Endothelial cell of umbilical vein (primary cell): Measurements from ENCODE around the gene CCDC80. TPM values are rescaled to one million over a fixed set of nuclear protein-coding genes. Genes with fewer than 3 reads are reported as not detected.
A peak's percentile ranks its signal among the peaks of the same experiment; 100 is the strongest.

Source experiments
- BruUV-seq: library from RNA; stranded (reverse); fragments of 400-500 nt; replicated peaks from 2 replicates; lab custom pipeline; 2021; lab: Mats Ljungman, UMichigan
- CTCF ChIA-PET: fragments of 300-600, 350-600 bp; sonication (Branson Sonifier 250); formaldehyde crosslinking; loops from one replicate; lab custom pipeline; 2021; ENCODE audit warnings: antibody characterized with exemption, inconsistent platforms; lab: Charles Lee
- POLR2A ChIA-PET: fragments of 300-600, 350-600 bp; sonication (Branson Sonifier 250); formaldehyde crosslinking; loops from one replicate; lab custom pipeline; 2021; ENCODE audit warnings: antibody characterized with exemption, inconsistent platforms; lab: Charles Lee
- DNase-seq: peaks from one replicate; pipeline ENCODE4 v3.0.0-alpha.2; 2011; ENCODE audit warnings: low read depth, low spot score
- FAIRE-seq: peaks from 2 replicates; lab custom pipeline; 2011; peaks lifted over from hg19 to GRCh38; lab: Jason Lieb, UNC
- H2AFZ ChIP-seq: 2 replicates; pipeline ENCODE4 v1.6.0; 2012; ENCODE audit warnings: low read depth, low read length, control low read depth, inconsistent platforms
- H3K27ac ChIP-seq: 2 replicates; pipeline ENCODE4 v1.5.1; 2011; ENCODE audit warnings: low read depth, mild to moderate bottlenecking, control low read depth, low read length, moderate library complexity; ENCODE audit not compliant: insufficient read depth
- H3K27me3 ChIP-seq, 2 experiments: 2 replicates each; pipeline versions ENCODE4 v1.6.0 to v1.6.1; 2011; ENCODE audit warnings: low read length in 2 of 2, mixed read lengths in 1 of 2; ENCODE audit not compliant: control insufficient read depth in 2 of 2, insufficient read depth in 2 of 2
- H3K36me3 ChIP-seq, 2 experiments: 2 replicates in 1 of 2; 3 replicates in 1 of 2; pipeline ENCODE4 v1.5.1; 2011; ENCODE audit warnings: low read length in 2 of 2, mild to moderate bottlenecking in 1 of 2, moderate library complexity in 1 of 2; ENCODE audit not compliant: control insufficient read depth in 2 of 2, insufficient read depth in 2 of 2; ENCODE audit errors: extremely low read depth in 1 of 2
- H3K4me1 ChIP-seq: 3 replicates; pipeline ENCODE4 v1.5.1; 2011; ENCODE audit warnings: mild to moderate bottlenecking, low read length; ENCODE audit not compliant: control insufficient read depth, insufficient read depth; ENCODE audit errors: extremely low read depth
- H3K4me2 ChIP-seq: 2 replicates; pipeline ENCODE4 v1.6.1; 2011; ENCODE audit warnings: low read length, control low read depth, mixed read lengths; ENCODE audit not compliant: insufficient read depth
- H3K4me3 ChIP-seq, 3 experiments: fragments of 200-600 bp in 1 of 3; sonication (generic), shearing (Covaris generic) in 1 of 3; replicated peaks in 1 of 3; 2 replicates each; pipeline ENCODE4 v1.5.1; 2011 to 2016; ENCODE audit warnings: control low read depth in 3 of 3, low read length in 3 of 3, mild to moderate bottlenecking in 2 of 3, inconsistent platforms in 1 of 3, low read depth in 1 of 3, moderate library complexity in 1 of 3; ENCODE audit not compliant: insufficient read depth in 1 of 3
- H3K79me2 ChIP-seq: 2 replicates; pipeline ENCODE4 v1.6.0; 2012; ENCODE audit warnings: low read length, inconsistent platforms; ENCODE audit not compliant: control insufficient read depth, insufficient read depth
- H3K9ac ChIP-seq: replicated peaks from 2 replicates; pipeline ENCODE3; 2011; ENCODE audit warnings: low read length, control low read depth; ENCODE audit not compliant: insufficient read depth; ENCODE audit errors: extremely low read depth
- H3K9me1 ChIP-seq: replicated peaks from 3 replicates; pipeline ENCODE4 v1.6.0; 2011; ENCODE audit warnings: mild to moderate bottlenecking, low read length; ENCODE audit not compliant: control insufficient read depth, insufficient read depth; ENCODE audit errors: extremely low read depth
- H3K9me3 ChIP-seq: replicated peaks from 2 replicates; pipeline ENCODE4 v1.5.1; 2012; ENCODE audit warnings: low read length, inconsistent platforms; ENCODE audit not compliant: control insufficient read depth, insufficient read depth
- H4K20me1 ChIP-seq: replicated peaks from 2 replicates; pipeline ENCODE3; 2011; ENCODE audit warnings: mild to moderate bottlenecking, low read length; ENCODE audit not compliant: control insufficient read depth, insufficient read depth; ENCODE audit errors: extremely low read depth
- CTCF ChIP-seq, 2 donors: IDR thresholded peaks; 1 replicate in 1 of 2; 2 replicates in 1 of 2; pipeline ENCODE4 v1.5.1; 2011; ENCODE audit warnings: low read length in 2 of 2, mild to moderate bottlenecking in 2 of 2, moderate library complexity in 2 of 2, control low read depth in 1 of 2, inconsistent platforms in 1 of 2, low read depth in 1 of 2; ENCODE audit not compliant: insufficient read depth in 1 of 2; ENCODE audit errors: extremely low read depth in 1 of 2
- EZH2 ChIP-seq: IDR thresholded peaks from 2 replicates; pipeline ENCODE4 v1.6.1; 2012; ENCODE audit warnings: borderline replicate concordance, low read depth, mild to moderate bottlenecking, moderate library complexity, low read length, inconsistent platforms; ENCODE audit not compliant: severe bottlenecking
- FOS ChIP-seq: IDR thresholded peaks from 2 replicates; pipeline ENCODE4 v1.6.1; 2011; ENCODE audit warnings: mild to moderate bottlenecking, low read length, moderate library complexity, borderline replicate concordance; ENCODE audit not compliant: insufficient read depth
- GATA2 ChIP-seq: IDR thresholded peaks from 2 replicates; pipeline ENCODE4 v1.7.0; 2011; ENCODE audit warnings: low read depth, mild to moderate bottlenecking, moderate library complexity, mixed read lengths, low read length; ENCODE audit not compliant: insufficient read length, insufficient read depth
- JUN ChIP-seq: IDR thresholded peaks from 2 replicates; pipeline ENCODE4 v1.6.1; 2011; ENCODE audit warnings: borderline replicate concordance, low read depth; ENCODE audit not compliant: insufficient read length, insufficient read depth
- MAX ChIP-seq: IDR thresholded peaks from 2 replicates; pipeline ENCODE4 v1.6.1; 2011; ENCODE audit not compliant: insufficient read depth, insufficient read length
- MYC ChIP-seq: IDR thresholded peaks from one replicate; pipeline ENCODE4 v1.6.1; 2011; ENCODE audit warnings: mild to moderate bottlenecking, low read depth, low read length
- POLR2A ChIP-seq: IDR thresholded peaks from 2 replicates; pipeline ENCODE4 v1.6.1; 2012; ENCODE audit warnings: low read depth, mild to moderate bottlenecking, control low read depth, low read length
- POLR2AphosphoS5 ChIP-seq: IDR thresholded peaks from 2 replicates; pipeline ENCODE4 v1.6.1; 2012; ENCODE audit warnings: low read depth, mild to moderate bottlenecking, control low read depth, low read length, moderate library complexity; ENCODE audit not compliant: insufficient read depth
- dilution Hi-C: fragments of 300-500 bp; cut with MboI; formaldehyde crosslinking; loops from one replicate; pipeline ENCODE4 v1.15.0; 2019; ENCODE audit warnings: low sequenced_read_pairs; ENCODE audit not compliant: extremely low pct_ligation_motif_present
- intact Hi-C: fragments of 100-400 bp; cut with micrococcal nuclease; formaldehyde crosslinking; loops from one replicate; pipeline ENCODE4 v1.10.0; 2022
- polyA plus RNA-seq, 4 experiments: library from polyadenylated mRNA; depleted of rRNA in 3 of 4; stranded (reverse) in 3 of 4; unstranded in 1 of 4; fragments of >200 nt; gene quantifications; 2 replicates each; pipeline versions ENCODE4 v1.2.1 to v1.2.3, GENCODE V29; 2011 to 2012; ENCODE audit warnings: missing spikeins in 1 of 4
- total RNA-seq: library from RNA; stranded (reverse); gene quantifications from 2 replicates; pipeline ENCODE4 v1.2.3, GENCODE V29; 2021

CCDC80 gene
- total and polyA plus RNA-seq, 2 donors (not counting 3 experiments of a cell fraction or from before 2014, with no cell fraction given), result 28.4 to 77.2 TPM

- Histone ChIP-seq H2AFZ (peak overlapping the region; percentile 31), H3K27ac (no peak overlapping the region), H3K9me3 (no peaks in the 10 kb centered on the region), H3K9me1 (no peaks in the 10 kb centered on the region), H3K4me1 (peaks cover 28% of the 10 kb centered on the region), H3K4me3 (no peak overlapping the region), H3K79me2 (no peaks in the 10 kb centered on the region), H3K36me3 (no peaks in the 10 kb centered on the region), H3K9ac (no peak overlapping the region), H4K20me1 (no peaks in the 10 kb centered on the region), H3K4me2 (no peak overlapping the region), H3K27me3 (no peaks in the 10 kb centered on the region)
- BruUV-seq, result no TSS peak
- dilution Hi-C loops, result no loop called here
- FAIRE-seq (no peak), DNase-seq (no peak)
- ChIA-PET CTCF (interaction anchor here (1.0 to 7.9 kb wide), 19 partner anchors 8 to 645 kb away, joined by 3 to 100 read pairs (median 8); partner anchors contain the start of gene SLC9C1), POLR2A (no interaction called here)
- intact Hi-C loops, result loop anchor here (1.0 to 5.0 kb wide), 8 partner anchors 56 to 984 kb away; no protein-coding TSS in a partner anchor
- no peak for TF ChIP-seq POLR2AphosphoS5
- TF ChIP-seq GATA2, result no peak
Observed at GRCh38 chr3:112643621-112644240, 2.8 kb upstream of the CCDC80 start.

- H3K79me2 ChIP-seq, result no peaks in the 10 kb centered on the region
- H3K27me3 ChIP-seq, result no peaks in the 10 kb centered on the region
- TF ChIP-seq JUN (no peak), CTCF (IDR thresholded peaks at IDR 0.05; ENCODE audit: extremely low read depth in 1 of 2, insufficient read depth in 1 of 2, low read depth in 1 of 2, low read length in 2 of 2) (peak; percentile 82 to 86), POLR2AphosphoS5 (peak; percentile 14), FOS (no peak), POLR2A (no peak), MAX (no peak), MYC (no peak), GATA2 (no peak), EZH2 (no peak)
- no peaks in the 10 kb centered on the region for H4K20me1 ChIP-seq
- POLR2A ChIA-PET, result interaction anchor here (1.6 kb wide), 1 partner anchor 81 kb away, joined by 6 read pairs; the partner anchor contains the start of genes ATG3 and SLC35A5
- H3K4me2 ChIP-seq, result peak overlapping the region; percentile 60
- H3K9ac ChIP-seq, result peak overlapping the region; percentile 17
- no peaks in the 10 kb centered on the region for H3K9me3 ChIP-seq
- no TSS peak for BruUV-seq
- no peaks in the 10 kb centered on the region for H3K9me1 ChIP-seq
- no peak overlapping the region for H3K27ac ChIP-seq
- intact Hi-C loops, result loop anchor here (1.0 to 5.0 kb wide), 8 partner anchors 56 to 984 kb away; no protein-coding TSS in a partner anchor
- peak overlapping the region in 1 of 3 experiments; percentile 12 for H3K4me3 ChIP-seq
- dilution Hi-C loops, result no loop called here
- peak overlapping the region; percentile 45 for H2AFZ ChIP-seq
- DNase-seq (peak; percentile 83), FAIRE-seq (peak; percentile 82)
- no peaks in the 10 kb centered on the region for H3K36me3 ChIP-seq
- peaks cover 28% of the 10 kb centered on the region for H3K4me1 ChIP-seq
- CTCF ChIA-PET, result interaction anchor here (0.7 to 7.9 kb wide), 43 partner anchors 8 to 934 kb away, joined by 3 to 100 read pairs (median 5); partner anchors contain the start of genes ATG3, SLC35A5 and SLC9C1
Observed at GRCh38 chr3:112642912-112643506, 2.1 kb upstream of the CCDC80 start.
